Measurements from ENCODE around the gene CMC2.

- TF ChIP-seq SP1 (IDR thresholded peaks at IDR 0.05) = no peak
- TF ChIP-seq FOXA1 (IDR thresholded peaks at IDR 0.05) = no peak
- no peak for TF ChIP-seq HDGF (IDR thresholded peaks at IDR 0.05; ENCODE audit: borderline replicate concordance)
- no peak for TF ChIP-seq FOXM1 (IDR thresholded peaks at IDR 0.05; ENCODE audit: borderline replicate concordance)
Observed at GRCh38 chr16:80981103-80981502, 25.6 kb downstream of the CMC2 start.
